HG02763 (cell line): ENCODE measurements around the gene CIC.

ENCODE experiments used
- ATAC-seq: cut with Tn5 transposase; IDR thresholded peaks from one replicate; pipeline ENCODE4 v1.9.1; 2021; ENCODE audit warnings: mild to moderate bottlenecking, moderate library complexity; ENCODE audit not compliant: unreplicated experiment

Gene CIC

DNA sequence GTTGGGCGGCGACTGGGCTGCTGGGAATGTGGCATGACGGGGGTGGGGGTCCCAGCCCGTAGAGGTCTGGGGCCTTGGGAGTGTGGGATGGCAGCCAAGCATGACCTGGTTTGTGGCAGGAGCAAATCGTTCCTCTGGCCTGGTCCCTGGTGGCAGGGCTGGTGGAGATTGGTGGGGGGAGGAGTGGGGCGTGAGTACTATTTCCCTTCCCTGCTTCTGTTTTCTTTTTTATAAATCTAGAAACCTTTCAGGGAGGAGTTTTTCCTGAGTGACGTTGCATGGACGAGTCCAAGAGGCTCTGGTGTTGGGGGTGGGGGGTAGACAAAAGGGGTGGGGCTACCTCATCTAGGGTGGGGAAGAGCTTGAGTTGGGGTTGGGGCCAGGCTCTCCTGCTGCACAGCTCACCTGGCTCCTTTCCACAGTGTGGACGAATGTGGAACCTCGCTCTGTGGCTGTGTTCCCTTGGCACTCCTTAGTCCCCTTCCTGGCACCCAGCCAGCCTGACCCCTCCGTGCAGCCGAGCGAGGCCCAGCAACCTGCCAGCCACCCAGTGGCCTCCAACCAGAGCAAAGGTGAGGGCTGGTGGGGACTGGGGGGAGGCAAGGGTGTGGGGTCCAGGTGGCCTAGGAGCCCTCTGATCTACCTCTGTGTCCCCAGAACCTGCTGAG, 17.4 kb downstream of the CIC start:
- ATAC-seq: no peak

GRCh38 chr19:42287017-42287826, 18.2 kb downstream of the CIC start:
- no peak for ATAC-seq

DNA sequence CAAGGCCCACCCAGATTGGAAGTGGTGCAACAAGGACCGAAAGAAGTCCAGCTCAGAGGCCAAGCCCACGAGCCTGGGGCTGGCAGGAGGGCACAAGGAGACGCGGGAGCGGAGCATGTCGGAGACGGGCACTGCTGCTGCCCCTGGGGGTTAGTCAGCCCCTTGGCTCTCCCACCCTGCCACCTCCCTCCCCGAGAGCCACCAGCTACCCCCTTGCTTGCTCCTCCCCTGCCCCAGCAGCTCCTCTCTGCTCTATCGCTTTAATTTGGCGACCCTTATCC, 18.7 kb downstream of the CIC start:
- no peak for ATAC-seq

DNA sequence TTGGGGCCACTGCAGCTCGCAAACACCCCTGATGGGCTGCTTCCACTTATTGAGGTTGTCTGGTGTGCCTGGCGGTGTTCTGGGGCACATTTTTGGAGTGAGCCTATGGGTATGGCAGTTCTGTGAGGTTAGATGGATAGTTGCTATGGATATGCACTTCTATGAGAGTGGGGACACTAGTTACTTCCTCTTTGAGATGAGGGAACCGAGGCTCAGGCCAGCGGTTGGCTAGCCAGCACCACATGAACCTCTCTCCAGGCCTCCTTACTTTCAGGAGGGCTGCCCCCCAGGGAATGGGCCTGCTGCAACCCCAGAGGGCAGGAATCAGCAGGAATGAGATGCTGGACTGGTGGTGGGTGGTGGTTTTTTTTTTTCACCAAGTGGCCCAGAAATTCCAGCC, 19.3 kb downstream of the CIC start:
- ATAC-seq: no peak

- ATAC-seq: no peak
These were observed 20.0 kb downstream of the CIC start for GRCh38 chr19:42288881-42289555.

DNA sequence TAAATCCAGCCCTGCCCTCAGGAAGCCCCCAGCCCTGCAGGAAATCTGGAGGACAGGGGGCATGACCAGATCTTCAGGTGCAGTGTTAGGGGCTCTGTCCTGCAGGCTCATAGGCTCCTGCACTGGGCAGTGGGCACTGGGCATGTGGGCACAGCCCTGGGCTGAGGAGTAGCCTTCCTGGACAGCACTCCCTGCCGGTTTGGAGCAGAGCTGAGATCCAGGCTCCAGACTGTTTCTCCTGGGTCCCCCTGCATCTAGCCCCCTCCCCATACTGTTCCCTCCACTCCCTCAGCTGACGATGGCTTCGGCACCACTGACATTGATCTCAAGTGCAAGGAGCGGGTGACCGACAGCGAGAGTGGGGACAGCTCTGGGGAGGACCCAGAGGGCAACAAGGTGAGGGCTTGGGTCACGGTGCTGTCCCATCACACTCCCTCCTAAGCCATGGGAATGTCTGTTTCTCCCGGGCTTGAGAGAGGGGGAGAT, 20.5 kb downstream of the CIC start:
- no peak for ATAC-seq

GRCh38 chr19:42290136-42290522, 21.1 kb downstream of the CIC start:
- no peak for ATAC-seq

DNA sequence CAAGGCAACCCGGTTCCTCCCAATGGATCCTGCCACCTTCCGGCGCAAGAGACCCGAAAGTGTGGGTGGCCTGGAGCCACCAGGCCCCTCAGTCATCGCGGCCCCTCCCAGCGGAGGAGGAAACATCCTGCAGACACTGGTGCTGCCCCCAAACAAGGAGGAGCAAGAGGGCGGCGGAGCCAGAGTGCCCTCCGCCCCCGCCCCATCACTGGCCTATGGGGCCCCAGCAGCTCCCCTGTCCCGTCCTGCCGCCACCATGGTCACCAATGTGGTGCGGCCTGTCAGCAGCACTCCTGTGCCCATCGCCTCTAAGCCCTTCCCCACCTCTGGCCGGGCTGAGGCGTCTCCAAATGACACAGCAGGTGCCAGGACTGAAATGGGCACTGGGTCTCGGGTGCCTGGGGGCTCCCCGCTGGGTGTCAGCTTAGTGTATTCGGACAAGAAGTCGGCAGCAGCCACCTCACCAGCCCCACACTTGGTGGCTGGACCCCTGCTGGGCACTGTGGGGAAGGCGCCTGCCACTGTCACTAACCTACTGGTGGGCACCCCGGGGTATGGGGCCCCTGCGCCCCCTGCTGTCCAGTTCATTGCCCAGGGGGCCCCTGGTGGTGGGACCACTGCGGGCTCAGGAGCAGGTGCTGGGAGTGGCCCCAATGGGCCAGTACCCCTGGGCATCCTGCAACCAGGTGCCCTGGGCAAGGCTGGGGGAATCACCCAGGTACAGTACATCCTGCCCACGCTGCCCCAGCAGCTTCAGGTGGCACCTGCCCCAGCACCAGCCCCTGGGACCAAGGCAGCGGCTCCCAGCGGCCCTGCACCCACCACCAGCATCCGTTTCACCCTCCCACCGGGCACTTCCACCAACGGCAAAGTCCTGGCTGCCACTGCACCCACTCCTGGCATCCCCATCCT, 21.7 kb downstream of the CIC start:
- ATAC-seq: no peak

DNA sequence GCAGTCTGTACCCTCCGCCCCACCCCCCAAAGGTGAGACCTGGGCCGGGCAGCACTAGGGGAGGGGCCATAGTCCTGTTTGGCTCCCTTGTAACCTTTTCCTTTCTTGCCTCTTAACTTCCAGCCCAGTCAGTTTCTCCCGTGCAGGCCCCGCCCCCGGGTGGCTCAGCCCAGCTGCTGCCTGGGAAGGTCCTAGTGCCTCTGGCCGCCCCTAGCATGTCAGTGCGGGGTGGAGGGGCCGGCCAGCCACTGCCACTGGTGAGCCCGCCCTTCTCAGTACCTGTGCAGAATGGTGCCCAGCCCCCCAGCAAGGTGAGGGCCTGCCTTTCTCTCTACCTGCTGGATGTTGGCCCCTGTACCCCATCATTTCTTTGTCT, 22.4 kb downstream of the CIC start:
- no peak for ATAC-seq

GRCh38 chr19:42292042-42292960, 23.2 kb downstream of the CIC start:
- no peak for ATAC-seq

- no peak for ATAC-seq
These were observed 23.9 kb downstream of the CIC start for GRCh38 chr19:42292963-42293362.

GRCh38 chr19:42293540-42293939, 24.5 kb downstream of the CIC start:
- no peak for ATAC-seq

GRCh38 chr19:42293948-42294347, 24.9 kb downstream of the CIC start:
- ATAC-seq: no peak

GRCh38 chr19:42294471-42295137, 25.6 kb downstream of the CIC start:
- ATAC-seq: no peak

DNA sequence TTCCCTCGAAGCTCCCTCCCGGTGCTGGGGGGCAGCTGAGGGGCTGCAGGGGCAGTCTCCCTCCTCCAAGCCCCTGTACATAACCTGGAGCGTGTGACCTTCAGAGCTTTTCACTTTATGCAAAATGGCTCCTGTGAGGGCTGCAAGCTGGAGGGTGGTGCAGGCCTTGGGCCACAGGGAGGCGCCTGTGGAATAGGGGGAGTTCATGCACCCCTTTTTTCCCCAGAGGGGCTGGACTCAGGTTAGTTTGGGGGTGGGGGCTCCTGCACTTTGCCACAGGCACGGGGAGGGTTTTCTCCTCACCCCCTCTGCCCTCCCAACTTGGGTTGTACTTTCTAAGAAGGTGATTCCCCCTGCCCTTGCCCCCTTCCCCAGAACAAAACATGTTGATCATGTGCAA, 26.3 kb downstream of the CIC start:
- ATAC-seq: no peak

DNA sequence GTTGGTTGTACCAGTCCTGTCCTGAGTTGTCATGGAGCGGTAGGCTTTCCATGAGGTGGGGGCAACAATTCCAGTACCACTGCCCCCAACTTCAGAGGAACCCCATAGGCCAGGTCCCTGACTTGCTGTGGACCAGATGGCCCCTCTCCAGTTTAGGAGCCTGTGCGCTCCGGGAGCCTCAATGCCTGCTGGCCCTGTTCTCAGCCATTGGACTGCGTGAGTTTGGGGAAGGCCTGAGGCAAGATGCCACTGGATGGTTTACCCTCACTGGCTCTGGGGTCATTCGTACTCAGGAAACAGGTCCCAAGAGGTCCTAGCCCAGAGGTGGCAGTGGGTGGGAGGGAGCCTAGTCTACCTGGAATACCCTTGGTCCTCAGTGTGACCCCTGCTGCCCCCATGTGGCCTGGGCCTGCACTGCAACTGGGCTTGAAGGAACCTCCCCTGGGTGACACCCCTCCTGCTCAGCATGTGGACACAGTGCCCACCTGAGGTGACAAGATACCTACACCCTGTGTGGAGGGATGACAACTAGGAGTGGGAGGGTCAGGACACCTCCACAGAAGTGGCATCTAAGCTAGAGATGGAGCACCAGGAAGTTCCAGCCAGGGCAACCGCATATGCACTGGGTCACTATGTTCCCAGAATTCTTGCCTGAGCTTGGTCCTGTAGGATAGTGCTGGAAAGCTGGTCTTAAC, 26.9 kb downstream of the CIC start:
- ATAC-seq: peak; percentile 54

GRCh38 chr19:42297039-42297438, 28.0 kb downstream of the CIC start:
- no peak for ATAC-seq

DNA sequence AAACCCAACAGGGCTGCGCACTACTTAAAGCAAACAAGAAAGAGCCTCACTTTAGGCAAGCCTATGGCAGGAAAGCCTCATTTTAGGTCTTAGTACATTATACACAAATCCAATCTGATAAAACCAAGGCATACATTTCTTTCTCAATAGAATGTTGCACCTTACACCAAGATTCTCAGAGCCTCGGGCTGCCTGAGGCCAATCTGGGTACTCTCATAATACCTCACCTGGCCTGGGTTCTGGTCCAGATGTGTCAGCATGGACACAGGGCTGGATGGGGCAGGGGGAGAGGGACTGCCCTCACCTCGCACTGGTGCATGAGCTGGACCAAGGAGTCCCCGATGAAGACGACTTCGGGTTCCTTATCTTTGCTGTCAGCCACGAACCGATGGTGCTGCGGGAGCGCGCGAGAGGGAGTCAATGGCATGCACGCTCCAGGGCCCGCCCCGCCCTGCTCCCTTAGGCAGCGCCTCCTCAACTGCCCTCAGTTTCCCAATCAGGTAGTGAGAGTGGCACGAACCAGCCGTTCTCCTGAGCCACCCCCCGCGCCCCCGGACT, 32.7 kb downstream of the CIC start, which contains the start of gene PRR19:
PRR19 (plus strand) TSS at position 487 of the 558 bp plus-strand sequence. CDS start 7,453 bp downstream, outside the sequence.
- ATAC-seq: no peak
